ENCODE measurements around the gene ABHD3.
A peak's percentile ranks its signal among the peaks of the same experiment; 100 is the strongest.
"Not testable (repeated sequence)": the region's sequence is repeated elsewhere in the genome, so short reads cannot be mapped to it uniquely, and the experiment has no call there.

ABHD3 gene, protein sequence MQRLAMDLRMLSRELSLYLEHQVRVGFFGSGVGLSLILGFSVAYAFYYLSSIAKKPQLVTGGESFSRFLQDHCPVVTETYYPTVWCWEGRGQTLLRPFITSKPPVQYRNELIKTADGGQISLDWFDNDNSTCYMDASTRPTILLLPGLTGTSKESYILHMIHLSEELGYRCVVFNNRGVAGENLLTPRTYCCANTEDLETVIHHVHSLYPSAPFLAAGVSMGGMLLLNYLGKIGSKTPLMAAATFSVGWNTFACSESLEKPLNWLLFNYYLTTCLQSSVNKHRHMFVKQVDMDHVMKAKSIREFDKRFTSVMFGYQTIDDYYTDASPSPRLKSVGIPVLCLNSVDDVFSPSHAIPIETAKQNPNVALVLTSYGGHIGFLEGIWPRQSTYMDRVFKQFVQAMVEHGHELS

DNA sequence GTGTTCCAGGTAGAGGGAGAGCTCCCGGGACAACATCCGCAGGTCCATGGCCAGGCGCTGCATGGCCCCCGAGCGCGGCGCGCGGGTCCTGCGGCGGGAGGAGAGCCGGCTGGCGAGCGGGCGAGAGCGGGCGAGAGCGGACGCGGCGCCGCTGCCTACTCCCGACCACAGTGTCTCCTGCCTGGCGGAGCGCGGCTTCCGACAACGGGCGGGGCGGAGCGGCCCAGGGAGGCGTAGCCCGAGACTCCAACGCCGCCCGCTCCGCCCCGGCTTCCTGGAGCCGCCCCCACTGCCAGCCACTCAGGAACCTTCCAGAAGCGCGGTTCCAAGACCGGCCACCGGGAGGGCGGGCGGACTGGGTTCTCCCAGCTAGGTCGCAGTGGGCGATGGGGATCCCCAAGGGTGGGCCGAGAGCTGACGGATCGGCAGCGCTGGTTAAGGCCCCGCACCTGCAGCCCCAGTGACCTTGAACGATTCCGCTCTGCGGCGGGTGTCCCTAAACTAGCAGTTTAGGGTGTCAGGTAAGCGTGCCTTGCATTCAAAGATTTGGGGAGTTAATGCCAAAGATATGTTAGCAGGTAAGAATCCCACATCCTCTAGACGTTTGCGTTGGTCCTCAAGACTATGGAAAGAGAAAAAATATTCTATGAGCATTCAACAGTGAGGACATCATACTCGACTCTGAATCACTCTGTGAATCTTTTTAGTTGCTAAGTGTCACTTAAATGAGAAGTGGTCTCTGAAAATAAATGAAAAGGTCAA, at the start of gene ABHD3:
ABHD3 (minus strand) TSS at position 172 of the 762 bp plus-strand sequence; CDS start at position 63, 109 bp downstream.
- peak; percentile 70 to 93 for DNase-seq

DNA sequence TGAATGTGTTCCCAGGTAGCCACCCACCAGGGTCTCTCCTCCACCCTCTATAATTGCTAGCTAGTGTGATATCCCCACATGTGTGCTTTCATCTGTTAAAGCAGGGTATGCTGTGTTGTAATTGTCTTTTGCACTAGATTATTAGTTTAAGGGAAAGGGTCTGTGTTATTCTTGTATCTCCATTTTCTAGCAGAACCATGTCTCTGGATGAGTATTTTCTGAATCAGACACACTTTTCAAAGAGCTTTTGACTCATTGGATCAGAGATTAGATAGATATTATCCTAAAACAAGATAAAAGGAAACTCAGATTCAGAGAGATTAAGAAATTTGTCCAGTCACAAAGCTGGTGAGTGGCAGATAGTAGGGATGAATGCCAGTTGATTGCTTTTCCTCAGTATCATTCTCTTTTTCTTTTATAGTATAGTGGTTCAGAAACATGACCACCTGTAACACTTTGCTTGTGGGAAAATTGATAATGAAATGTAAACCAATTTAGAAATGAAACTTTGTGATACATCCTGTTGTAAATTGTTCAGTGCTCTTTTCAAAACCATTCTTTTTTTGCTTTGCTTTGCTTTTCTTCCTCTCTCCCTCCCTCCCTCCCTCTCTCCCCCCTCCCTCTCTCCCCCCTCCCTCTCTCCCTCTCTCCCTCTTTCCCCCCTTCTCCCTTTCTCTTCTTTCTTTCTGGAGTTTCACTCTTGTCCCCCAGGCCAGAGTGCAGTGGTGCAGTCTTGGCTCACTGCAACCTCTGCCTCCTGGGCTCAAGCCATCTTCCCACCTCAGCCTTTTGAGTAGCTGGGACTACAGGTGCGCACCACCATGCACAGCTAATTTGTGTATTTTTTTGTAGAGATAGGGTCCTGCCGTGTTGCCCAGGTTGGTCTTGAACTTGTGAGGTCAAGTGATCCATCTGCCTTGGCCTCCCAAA, 43.5 kb upstream of the ABHD3 start:
- DNase-seq = no peak

DNA sequence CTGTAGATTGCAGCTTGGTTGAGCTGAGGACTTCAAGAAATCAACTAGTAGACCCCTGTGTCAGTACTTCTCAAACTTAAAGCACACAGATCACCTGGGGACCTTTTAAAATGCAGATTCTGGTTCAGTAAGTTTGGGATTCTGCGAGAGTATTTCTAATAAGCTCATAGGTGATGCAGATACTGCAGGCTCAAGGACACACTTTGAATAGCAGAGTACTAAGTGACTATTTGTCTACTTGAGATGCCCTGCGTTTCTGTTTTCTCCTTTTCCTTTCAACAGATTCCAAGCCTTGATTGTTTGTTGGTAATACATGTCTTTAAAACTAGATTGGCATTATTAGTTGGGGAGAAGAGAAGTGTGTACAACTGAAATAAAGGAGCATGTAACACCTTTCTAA, 42.7 kb upstream of the ABHD3 start:
- no peak for DNase-seq

DNA sequence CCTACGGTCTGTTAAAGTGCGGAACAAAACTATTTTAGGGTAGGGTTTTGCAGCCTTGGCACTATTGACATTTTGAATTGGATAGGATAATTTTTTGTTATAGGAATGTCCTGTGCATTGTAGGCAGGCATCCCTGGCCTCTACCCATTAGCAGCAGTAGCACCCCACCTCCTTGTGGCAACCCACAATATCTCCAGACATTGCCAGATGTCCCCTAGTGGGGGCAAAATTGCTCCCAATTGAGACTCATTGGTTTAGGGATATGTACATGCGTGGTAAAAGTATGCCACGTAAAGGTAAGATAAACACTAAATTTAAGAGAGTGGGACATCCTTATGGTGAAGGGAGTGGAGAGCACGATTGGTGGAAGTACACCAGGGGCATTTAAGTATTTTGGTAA, 40.7 kb upstream of the ABHD3 start:
- DNase-seq = no peak

DNA sequence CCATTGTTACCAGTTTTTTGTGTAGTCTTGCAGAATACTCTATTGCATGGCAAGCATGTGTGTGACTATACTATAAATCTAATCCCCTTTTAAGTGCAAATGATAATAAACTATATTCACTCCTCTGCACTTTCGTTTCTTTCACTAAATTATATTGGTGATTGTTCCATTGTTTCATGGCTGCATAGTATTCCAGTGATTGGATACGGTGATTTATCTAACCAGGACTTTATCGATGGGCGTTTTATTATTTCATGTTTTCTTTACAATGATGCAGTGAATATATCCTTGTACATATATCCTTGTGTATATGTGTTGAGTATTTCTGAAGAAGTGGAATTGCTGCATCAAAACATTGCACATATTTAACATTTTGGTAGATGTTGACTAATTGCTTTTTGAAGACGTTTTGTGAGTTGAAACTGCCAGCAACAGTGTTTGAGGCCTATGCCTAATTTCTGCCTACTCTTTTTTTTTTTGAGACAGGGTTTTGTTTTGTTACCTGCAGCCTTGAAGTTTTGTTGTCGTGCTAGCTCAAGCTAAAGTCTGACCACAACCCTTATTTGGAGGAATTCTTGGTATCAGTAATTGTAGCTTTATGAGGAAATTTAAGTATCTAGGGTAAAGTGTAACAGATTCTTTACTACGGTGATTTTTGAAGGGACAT, 38.7 kb upstream of the ABHD3 start:
- no peak for DNase-seq

DNA sequence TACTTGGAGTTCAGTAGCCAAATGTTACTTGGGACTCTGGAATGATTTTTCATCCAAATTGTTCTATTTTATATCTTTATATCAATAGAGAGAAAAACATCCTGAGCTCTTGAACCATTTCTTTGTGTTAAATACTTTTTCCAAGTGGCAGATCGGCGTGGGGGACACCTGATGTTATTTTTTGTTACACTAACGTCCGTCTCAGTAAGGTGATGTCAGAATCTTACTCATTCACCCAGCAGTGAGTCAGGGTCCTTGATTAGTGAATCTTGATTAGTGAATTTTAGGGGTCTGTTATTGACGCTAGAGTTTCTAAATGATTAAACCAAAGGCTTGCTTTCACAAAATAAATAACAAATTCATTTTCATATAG, 37.7 kb upstream of the ABHD3 start:
- no peak for DNase-seq

DNA sequence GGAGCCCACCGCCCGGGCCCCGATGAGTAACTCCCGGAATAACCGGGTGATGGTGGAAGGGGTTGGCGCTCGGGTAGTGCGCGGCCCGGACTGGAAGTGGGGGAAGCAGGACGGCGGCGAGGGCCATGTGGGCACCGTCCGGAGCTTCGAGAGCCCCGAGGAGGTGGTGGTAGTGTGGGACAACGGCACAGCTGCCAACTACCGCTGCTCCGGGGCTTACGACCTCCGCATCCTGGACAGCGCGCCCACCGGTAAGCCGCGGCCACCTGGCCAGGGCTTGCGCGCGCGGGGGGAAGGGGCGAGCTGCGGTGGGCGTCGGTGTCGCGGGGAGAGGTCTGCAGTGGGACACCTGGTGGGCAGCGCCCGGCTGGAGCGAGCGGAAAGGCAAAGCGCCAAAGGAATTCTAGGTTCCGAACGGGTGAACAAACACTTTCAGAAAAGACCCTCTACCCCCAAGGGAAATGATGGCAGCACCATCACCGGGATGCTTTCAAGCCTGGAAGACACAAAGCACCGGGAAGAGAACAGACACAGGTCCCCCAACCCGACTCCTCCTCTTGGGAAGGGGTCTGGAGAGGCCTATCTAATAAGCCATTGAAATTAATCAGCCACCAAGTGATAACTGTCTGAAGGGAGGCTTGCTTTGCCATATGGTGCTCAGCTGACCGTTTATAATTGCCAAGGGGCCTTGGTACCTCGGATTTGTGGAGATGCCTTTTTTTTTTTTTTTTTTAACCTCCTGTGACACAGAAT, 37.2 kb upstream of the ABHD3 start:
- DNase-seq = peak in 1 of 2 experiments; percentile 19

DNA sequence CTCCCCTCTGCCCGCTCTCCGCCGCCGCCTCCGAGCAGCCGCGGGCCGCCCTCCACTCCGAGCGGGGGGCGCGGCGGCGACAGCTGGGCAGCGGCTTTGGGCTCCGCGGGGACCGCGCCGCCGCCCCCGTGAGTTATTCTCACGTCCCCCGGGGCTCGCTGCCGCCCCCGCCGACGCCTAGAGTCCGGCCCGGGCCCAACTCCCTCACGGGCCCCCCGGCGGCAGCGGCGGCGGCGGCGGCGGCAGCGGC, 36.7 kb upstream of the ABHD3 start:
- DNase-seq = no peak

DNA sequence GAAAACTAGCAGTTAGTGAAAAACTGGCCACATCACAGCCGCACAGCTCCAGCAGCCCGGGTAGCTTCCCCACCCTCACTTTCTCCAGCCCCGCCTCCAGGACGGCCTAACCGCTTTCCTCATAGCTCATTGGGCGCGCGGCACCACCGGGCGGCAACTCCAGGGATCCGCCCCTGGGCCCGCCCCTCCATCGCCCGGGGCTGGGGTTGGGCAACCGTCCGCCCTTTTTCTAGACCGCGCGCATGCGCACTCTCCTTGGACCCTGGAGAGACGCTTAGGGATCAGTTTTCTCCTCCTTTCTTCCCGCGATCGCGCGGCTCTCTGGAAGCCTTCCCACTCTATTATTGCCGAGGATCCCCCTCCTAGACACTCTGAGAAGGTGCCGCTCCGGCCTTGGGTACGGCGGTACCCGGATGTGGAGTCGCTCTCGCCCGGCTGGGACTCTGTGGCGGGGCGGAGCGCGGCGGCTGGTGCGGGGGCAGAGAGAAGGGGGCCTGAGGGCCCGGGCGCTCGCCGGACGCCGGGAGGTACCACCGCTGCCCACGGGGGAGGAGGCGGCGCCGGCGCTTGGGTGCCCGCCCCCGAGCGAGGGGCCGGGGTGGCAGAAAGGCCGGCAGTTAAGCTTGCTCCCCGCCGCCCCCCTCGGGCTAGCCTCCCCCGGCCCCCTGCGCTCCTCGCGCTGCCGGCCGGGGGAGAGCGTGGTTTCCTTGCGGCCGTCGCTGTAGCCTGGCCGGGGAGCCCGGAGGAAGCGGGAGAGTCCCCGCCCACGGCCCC, 36.2 kb upstream of the ABHD3 start, which contains the start of gene MIB1:
MIB1 (plus strand) TSS at position 255 of the 774 bp plus-strand sequence. CDS start 792 bp downstream, outside the sequence.
- DNase-seq = peak; percentile 96

DNA sequence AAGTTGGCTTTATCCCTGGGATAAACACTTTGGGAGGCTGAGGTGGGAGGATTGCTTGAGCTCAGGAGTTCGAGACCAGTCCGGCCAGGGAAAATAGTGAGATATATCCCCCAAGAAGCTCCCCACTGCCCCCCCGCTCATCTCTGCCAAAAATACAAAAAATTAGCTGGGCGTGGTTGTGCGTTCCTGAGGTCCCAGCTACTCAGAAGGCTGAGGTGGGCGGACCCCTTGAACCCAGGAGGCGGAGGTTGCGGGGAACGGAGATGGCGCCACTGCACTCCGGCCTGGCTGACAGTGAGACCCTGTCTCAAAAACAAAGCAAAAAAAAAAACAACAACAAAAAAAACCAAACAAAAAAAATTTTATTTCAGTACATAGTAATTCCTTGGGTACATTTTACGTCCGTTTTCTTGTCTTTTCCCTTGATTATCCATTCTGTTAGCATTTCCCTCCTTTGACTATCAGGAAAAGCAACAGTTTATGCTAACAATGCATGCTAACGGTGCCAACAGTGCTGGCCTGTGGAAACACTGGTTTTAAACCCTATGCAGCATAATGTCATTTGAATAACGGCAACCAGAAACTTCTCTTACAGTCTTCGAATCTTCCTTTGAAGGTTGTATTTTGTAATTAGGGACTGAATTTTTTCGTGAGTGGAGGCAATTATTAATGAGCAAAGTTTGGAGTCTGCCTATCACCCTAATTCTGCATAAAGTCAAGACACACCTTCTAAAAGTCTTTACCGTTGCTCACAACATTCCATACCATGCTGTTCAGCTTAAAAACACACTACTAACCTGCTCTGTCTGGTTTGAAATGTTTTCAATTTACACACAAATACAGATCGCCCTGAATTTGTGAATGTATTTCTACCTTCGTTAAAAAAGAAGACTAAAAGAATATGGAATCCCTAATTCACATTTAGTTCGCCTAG, 35.3 kb upstream of the ABHD3 start:
- peak in 1 of 2 experiments; percentile 5 for DNase-seq

DNA sequence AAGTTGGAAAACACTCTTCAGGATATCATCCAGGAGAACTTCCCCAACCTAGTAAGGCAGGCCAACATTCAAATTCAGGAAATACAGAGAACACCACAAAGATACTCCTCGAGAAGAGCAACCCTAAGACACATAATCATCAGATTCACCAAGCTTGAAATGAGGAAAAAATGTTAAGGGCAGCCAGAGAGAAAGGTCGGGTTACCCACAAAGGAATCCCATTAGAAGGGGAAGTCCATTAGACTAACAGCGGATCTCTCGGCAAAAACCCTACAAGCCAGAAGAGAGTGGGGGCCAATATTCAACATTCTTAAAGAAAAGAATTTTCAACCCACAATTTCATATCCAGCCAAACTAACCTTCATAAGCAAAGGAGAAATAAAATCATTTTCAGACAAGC, 32.4 kb upstream of the ABHD3 start:
- DNase-seq = not testable (repeated sequence)

DNA sequence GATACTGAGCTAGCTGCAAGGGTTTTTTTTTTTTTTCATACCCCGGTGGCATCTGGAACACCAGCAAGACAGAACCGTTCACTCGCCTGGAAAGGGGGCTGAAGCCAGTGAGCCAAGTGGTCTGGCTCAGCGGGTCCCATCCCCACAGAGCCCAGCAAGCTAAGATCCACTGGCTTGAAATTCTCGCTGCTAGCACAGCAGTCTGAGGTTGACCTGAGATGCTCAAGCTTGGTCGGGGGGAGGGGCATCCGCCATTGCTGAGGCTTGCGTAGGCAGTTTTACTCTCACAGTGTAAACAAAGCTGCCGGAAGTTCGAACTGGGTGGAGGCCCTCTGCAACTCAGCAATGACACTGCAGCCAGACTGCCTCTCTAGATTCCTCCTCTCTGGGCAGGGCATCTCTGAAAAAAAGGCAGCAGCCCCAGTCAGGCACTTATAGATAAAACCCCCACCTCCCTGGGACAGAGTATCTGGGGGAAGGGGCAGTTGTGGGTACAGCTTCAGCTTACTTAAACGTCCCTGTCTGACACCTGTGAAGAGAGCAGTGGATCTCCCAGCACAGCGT, 31.0 kb upstream of the ABHD3 start:
- DNase-seq = peak; percentile 74 to 86

DNA sequence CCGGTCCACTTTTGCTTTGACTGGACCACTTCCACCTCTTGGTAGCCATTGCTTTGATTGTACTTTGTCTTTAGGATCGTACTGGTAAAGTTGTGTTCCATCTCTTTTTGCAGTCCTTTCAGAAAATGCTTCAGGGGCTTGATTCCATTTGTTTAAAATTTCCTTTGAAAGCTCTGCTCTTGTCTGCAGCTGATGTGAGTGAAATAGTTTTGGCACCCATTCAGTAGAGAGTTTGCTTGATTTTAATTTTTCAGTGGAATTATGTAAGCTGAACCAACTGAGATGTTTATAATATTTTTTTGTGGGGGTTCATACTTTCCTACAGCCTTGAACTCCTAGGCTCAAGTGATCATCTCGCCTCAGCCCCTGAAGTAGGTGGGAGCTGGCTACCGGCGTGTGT, 28.4 kb upstream of the ABHD3 start:
- no peak for DNase-seq

DNA sequence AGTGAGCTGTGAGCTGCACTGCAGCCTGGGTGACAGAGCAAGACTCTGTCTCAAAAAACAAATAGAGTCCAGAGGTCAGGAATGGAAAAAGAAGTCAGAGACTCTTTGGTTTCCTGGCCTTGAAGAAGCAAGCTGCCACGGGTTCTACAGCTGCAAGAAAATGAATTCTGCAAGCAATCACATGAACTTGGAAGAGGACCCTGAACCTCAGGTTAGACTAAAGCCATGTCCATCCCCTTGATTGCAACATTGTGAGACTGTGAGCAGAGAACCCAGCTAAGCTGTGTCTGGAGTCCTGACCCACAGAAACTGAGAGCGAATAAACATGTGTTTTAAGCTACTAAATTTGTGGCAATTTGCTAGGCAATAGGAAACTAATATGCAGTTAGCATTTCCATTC, 23.1 kb upstream of the ABHD3 start:
- no peak for DNase-seq

DNA sequence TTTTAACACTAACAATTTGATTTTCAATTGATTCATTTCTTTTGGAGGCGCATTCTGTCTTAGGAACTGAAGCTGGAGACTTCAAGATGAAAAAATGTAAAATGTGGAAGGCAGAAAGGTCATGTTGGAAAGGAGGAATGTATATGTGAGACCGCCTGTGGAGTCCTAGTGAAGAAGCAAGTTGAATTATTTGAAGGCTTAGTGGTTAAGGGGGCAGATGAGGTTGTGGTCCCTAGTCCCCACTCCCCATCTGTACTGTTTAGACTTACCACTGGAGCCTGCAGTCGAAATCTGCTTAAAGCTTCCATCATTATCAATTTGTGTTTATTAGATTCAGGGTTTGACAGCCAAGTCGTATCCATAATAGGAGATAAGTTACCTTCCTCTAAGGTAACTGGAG, 20.6 kb upstream of the ABHD3 start:
- no peak for DNase-seq

DNA sequence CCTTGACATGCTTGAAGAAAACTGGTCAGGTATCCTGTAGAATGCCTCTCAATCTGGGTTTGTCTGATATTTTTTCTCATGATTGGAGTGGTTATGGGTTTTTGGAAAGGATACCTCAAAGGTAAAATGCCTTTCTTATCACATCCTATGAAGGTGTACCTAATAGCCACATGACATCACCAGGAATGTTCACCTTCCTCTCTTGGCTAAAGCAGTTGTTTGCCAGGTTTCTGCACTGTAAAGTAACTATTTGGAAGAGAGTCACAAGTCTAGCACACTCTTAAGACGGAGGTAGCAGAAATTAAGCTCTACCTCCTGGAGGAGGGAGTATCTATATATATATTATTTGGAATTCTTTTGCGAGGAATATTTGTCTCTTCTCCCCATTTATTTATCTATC, 18.1 kb upstream of the ABHD3 start:
- DNase-seq = no peak

DNA sequence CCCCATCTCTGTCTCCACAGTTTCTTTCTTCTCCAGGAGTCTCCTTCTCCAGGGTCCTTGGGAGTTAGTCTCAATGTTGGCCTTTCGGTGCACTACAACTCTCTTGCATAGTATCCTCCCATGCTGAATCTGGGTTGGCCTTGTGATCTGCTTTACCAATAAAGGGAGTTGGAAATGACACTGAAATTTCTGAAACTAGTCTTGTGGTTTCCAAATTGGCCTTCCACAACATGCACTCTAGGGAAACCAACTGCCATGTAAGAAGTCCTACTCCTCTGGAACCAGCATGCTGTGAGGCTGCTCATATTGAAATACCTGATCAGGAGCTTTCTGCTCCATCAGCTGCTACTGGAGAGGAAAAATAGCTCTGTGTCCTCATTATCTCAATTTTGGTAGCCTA, 9.9 kb upstream of the ABHD3 start:
- no peak for DNase-seq

DNA sequence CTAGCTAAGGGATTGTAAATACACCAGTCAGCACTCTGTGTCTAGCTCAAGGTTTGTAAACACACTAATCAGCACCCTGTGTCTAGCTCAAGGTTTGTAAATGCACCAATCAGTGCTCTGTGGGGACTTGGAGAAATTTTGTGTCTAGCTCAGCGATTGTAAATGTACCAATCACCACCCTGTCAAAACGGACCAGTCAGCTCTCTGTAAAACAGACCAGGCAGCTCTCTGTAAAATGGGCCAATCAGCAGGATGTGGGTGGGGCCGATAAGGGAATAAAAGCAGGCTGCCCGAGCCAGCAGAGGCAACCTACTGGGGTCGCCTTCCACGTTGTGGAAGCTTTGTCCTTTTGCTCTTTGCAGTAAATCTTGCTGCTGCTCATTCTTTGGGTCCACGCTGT, 2.6 kb upstream of the ABHD3 start:
- not testable (repeated sequence) for DNase-seq

DNA sequence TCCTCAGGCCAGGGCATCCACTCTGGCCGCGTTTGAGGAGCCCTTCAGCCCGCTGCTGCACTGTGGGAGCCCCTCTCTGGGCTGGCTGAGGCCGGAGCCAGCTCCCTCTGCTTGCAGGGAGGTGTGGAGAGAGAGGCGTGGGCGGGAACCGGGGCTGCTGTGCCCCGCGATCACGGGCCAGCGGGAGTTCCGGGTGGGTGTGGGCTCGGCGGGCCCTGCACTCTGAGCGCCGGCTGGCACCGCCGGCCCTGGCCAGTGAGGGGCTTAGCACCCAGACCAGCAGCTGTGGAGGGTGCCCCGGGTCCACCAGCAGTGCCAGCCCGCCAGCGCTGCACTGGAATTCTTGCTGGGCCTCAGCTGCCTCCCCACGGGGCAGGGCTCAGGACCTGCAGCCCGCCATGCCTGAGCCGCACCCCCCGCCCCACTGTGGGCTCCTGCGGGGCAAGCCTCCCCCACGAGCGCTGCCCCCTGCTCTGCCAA, 1.9 kb upstream of the ABHD3 start:
- no peak for DNase-seq
